HT1080 (cell line): ENCODE data around the gene CDC42SE2. TPM values are rescaled to one million over a fixed set of nuclear protein-coding genes. Genes with fewer than 3 reads are reported as not detected.
"Not testable (repeated sequence)": the region's sequence is repeated elsewhere in the genome, so short reads cannot be mapped to it uniquely, and the experiment has no call there.

Experiments
- DNase-seq: peaks from one replicate; pipeline ENCODE4 v3.0.0-alpha.2; 2015; ENCODE audit warnings: low read depth
- total RNA-seq: library from RNA; depleted of rRNA; stranded (reverse); fragments of >200 nt; shearing (Covaris generic); gene quantifications from 2 replicates; pipeline ENCODE4 v1.2.3, GENCODE V29; 2014

Gene CDC42SE2
- total RNA-seq, 1 experiment from 2014 or later, result 19.5 TPM

DNA sequence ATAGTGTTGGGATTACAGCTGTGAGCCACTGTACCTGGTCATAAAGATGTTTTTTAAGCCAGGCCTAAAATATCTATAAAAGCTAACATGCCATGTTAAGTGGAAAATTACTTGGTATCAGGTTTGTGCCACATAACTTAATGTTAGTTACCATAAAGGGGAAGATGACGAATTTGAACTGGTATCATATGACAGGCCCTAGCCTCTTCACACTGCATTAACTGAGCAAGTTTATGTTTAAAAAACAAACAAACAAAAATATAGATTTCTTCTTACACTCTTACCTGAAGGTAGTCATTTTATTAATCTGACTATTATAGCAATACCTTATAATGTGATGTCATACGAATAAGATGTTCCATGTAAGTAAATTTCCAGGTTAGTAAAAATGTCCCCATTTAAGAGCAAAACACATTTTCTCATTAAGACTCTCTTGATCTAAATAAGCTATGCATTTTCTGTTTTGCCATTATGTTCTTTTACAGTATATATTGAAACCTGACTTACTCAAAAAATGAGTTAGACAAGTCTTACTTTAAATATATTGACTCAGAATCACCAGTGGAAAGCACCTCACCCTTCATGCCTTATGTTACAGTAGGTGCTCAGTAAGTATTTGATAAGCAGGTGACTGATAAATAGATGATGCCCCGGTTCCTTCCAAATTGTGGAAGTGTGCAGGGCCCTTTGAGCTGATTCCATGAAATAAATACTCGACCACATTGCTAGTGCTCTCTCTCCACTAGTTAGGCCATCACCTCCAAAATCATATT lies 125.4 kb downstream of the CDC42SE2 start:
- DNase-seq, result no peak

DNA sequence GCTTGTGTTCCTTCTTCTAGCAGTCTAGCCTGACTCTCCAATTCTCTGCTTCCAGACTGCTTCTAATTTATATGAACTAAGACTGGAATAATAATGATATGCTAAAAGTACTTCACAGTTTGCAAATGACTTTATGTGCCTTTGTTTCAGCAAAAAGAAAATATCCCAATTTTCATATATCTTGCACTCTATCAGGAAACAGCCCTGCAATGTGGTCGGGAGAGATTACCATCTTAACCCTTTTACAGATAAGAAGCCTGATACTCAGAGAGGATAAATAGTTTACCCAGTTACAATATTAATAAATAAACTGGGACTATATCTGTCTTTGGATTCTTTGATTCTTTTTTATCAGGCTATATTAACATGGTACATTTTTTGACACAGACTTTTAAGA lies 126.0 kb downstream of the CDC42SE2 start:
- DNase-seq, result no peak

DNA sequence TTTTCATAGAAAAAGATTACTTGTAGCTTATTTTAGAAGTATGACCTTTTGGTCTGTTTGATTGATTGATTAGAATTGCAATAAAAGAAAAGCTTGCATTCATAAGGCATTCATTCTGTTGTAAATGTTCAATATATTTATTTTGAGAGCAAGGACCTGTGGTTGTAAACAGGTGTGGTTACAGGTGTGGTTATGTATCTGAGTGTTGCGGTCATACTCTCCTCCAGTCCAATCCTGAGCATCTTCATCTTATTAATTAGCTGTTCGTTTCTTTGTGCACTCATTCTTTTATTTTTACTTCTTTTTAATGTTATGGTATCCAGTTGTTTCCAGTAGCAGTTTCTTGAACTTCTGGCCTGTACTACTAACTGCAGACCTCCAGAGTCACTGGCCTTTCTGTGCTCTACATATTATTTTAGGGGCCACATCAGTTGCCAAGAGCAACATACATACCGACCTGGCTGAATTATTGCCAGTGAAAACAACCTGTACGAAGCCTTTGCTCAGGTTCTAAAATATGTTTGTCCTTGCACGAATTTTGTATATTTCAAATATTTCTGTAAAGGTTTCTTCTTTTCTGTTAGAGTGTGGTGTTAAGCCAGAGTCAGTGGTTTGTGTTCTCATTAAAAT lies 128.7 kb downstream of the CDC42SE2 start:
- no peak for DNase-seq

DNA sequence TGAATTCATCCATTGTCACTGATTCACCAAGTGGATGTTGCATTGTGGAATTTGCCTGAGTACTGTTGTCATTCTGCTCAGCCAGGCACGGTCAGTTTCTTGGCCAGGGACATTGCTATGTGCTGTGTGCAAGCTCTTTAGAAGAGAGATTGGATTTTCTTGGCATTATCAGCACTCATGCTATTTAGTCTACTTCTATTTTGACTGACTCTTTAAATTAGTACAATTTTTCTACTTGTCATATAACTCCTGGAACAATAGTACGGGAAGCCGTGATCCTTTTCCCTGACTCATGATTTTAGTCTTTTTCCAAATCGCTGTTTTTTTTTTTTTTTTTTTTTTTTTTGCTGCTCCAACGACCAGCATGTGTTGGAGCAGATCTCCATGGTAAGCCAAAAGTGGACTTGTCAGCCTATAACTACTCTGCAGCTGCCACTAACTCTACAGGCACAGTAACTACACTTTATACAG lies 129.7 kb downstream of the CDC42SE2 start:
- DNase-seq, result no peak

DNA sequence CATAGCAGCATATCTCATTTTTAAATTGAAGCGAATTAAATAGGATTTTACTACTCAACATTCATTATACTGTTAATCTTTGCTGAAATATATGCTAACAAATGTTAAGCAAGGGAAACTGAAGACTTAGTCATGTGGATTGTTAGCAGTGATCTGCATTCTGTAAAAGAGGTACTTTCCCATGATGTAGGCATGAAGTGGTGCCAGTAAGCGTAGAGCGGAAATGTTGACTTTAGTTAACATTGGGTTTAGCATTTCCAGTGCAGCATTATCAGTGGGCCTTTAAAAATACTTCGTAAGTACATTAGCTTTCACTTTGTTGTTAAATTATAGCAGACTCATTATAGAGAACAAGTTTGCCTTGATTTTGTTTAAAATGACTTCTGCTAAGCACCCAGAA lies 130.3 kb downstream of the CDC42SE2 start:
- DNase-seq, result no peak

DNA sequence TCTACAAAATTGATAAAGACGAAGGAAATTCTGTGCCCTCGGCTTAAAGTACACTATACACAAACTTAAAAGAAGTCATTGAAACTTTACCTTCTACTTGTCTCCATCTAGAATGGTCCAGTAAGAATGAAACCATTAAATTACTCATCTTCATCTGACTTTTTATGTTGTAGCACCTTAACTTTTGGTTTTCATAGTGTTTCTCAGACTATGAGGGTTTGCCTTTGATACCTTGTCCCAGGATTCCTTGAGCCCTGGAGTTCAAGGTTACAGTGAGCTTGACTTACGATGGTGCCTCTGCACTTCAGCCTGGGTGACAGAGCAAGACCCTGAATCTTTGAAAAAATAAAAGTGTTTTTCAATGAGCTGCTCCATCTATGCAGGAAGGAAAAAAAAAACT lies 132.2 kb downstream of the CDC42SE2 start:
- DNase-seq, result no peak

DNA sequence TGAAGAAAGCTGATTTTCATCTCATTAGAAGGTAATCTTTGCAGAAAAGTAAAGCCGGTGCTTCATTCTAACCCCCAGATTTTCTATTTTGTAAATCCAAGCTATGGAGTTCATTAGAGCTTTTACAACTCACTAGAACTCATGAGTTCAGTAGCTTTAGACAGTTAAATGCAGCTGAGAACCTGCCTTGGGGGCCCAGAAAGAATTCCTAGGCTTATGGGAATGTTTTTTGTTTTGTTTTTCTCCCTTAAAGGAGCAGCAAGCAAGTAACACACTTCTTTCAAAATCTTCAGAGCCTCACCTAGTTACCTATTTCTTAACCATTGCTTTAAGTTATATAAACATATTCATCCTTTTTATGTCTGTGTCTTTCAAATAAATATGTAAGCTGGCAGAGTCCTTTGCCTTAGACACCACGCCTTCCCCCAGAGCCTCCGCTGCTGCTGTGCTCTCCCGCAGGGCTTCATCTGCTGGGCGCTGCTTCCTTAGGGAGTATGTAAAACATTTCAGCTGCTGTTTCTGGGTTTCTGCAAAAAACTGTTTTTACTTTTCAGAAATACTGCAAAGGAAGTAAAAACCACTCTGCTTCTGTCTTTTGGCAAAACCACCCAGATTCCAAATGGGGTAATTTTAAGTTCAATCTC lies 132.9 kb downstream of the CDC42SE2 start:
- no peak for DNase-seq

DNA sequence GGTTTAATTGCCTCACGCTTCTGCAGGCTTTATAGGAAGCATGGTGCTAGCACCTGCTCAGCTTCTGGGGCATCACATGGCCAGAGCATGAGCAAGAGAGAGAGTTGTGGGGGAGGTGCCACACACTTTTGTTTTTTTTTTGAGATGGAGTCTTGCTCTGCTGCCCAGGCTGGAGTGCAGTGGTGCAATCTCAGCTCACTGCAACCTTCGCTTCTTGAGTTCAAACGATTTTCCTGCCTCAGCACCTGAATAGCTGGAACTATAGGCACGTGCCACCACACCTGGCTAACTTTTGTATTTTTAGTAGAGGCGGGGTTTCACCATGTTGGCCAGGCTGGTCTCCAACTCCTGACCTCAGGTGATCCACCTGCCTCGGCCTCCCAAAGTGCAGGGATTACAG lies 135.2 kb downstream of the CDC42SE2 start:
- not testable (repeated sequence) for DNase-seq

DNA sequence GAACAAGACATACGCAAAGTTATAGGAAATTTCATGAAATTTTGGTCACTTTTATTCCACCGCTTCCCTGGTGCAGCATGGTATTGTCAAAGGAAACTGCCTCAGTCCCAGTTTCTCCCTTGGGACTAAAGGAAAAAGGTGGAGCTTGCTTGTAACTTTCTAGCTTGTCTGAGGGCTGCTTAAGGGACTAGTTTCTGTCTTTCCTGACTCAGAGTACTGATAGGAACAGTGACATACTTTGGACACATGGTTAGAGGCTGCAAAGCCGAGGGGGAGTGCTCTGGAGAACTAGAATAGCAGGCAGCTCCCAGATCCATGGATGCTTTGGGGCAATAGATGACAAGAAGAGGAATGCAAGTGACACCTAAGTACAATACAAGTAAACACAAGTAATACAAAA lies 136.7 kb downstream of the CDC42SE2 start:
- DNase-seq, result no peak

DNA sequence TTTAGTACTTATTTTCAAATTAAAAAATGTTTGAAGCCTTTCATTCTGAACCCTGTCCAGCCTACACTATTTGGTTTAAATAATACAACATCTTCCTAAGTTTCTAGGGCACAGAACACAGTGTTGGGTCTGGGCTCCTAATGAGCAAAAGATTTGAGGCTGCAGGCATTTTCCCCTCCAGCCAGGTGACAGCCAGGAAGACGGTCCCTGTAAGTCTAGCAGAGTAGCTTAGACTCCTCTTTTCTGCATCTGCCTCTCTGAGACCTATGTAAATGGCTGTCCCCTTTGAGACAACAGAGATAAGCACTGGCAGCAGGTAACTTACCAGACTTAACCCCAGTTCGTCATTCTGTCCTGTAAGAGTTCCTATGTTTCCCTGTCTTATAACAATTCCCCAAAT lies 141.8 kb downstream of the CDC42SE2 start:
- DNase-seq, result no peak

DNA sequence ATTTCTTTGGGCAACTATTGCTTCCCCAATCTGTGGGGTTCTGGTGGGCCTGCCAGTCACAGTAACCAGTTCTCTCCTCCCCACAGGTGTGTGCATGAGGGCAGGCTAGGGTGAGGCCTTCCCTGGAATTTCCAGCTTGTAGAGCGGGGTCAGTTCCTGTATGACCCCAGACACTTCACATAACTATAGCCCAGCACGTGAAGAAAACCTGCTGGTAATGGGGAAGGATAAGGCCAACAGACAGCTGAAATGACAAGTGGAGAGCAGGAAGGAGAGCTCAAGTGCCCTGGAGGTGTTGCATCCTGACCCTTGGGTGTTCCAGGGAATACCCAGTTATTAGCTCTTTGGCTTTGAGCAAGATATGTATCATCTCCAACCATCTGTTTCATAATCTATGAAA lies 142.2 kb downstream of the CDC42SE2 start:
- no peak for DNase-seq

DNA sequence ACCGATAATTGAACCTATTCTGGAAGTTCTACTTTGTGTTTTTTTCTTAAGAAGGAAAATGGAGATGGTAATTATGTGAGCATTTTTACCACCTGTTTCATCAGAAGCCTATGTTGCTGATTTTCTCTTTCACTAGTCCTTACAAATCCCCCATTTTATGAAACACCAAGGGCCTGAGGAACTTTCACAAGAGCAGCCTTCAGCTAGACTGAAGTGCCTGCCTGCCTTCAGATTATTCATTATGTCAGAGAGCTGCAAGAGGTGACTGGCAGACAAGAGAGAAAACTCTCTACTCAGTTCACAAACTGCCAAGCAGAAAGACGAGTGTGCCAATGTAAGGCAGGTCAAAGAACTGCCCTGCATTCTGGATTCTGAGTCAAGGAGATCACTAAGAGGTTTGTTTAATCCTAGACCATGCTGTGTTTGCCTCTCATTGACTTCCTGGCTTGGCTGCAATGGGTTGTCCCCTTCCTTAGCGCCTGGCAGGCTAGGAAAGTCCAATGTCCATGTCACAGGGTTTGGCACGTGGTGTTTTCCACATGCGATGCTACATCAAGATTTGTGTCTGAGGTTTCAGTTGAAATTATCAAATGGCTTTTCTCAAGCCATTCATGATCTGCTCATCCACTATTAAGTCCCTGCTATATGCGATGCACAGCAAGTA lies 143.3 kb downstream of the CDC42SE2 start:
- no peak for DNase-seq

DNA sequence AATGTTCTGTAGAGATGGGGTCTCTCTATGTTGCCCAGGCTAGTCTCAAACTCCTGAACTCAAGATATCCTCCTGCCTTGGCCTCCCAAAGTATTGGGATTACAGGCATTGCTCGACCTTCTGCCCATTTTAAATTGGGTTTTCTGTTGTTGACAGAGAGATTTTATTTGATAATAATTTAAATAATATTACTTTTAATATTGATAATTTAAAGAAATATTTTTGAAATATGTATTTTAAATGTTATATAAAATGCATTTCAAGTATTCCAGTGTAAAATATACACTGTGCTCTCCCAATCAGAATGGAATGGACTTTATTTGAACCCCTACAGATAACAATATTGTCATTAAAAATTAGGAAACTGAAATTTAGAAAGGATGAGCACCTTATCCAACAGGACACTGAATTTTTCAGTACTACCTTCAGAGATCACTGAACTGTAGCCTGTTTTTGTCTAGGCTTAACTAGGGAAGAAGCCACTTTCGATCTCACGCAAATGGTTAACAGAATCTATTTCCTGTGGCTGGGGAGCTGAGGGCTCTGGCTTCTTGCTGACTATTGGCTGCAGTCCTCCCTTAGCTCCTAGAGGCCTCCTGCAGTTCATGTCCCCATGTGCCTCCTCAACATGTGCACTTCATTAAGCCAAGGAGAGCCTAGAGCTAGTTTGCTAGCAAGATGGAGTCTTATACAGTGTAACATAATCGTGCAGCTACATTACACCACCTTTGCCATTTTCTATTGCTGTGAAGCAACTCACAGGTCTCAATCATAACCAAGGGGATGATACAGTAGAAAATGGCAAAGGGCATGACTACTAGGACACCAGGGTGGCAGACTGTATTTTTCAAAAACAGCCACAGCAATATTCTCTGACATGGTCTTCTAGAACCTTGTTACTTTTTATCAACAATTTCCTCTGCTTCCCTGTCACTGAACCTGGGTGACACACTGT lies 150.0 kb downstream of the CDC42SE2 start:
- no peak for DNase-seq

DNA sequence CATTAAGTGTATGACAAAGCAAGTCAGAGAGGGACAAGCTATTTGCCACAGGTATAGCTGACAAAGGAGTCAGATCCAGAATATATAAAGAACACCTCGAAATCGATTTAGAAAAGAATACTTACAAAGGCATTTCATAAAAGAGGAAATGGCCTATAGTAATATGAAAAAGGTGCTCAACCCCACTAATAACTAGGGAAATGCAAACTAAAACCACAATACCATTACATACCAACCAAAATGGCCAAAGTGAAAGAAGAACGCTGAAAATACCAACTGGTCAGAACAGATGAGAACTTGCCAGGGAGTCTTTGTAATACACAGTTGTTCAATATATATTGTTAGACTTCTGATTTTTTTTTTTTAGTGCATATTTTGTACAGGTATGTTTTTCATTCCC lies 152.9 kb downstream of the CDC42SE2 start:
- DNase-seq, result no peak

DNA sequence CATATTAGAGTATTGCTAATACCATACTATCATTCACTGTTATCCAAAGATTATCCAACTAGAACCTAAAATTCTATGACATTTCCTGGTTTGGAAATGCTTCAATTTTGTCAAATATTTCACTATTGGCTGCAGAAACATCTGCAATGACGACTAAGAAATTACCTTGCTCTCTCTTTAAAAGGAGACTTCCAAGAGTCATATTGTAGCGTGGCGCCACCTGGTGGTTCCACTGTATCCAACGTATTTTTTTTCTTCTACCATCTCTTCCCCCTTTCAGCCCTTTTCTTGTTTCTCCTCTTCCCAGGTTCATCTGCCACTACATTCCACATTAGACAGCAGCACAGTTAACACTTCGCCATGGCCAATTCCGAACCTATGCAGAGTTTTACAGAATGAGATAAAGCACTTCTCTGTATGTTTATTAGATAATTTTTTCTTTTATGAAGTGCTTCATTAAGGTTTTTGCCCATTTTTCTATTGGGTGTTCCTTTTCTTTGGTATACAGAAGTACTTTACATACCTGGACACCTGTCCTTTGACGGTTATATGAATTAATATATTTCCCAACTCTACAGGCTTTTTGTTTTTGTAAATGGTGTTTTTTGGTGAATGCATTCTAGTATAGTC lies 153.5 kb downstream of the CDC42SE2 start:
- DNase-seq, result peak; percentile 72

DNA sequence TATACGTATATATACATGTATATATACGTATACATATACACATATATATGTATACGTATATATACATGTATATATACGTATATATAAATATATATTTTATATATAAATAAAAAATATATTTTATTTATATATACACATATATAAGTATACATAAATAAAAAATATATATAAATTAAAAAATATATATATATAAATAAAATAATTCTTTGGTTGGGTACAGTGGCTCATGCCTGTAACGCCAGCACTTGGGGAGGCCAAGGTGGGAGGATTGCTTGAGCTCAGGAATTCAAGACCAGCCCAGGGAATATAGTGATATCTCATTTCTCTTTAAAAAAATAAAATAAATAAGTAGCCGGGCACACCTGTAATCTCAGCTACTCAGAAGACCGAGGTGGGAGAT lies 155.0 kb downstream of the CDC42SE2 start:
- no peak for DNase-seq

DNA sequence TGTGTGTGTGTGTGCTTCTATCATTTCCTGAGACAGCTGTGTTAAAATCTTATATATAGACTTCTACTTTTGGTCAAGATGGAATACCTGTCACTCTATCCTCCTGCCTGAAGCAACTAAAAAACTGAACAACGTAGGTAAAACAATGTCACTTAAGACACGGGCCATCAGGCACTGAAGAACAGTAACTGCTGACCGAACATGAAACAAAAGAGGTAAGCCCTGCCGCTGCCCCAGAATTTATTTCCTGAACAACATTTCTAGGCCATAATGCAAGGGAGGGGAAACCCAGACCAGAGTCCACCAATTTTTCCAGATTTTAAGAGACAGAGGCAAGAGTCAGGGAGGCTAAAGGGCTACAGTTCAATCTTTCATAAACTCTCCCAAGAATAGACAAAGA lies 156.0 kb downstream of the CDC42SE2 start:
- no peak for DNase-seq

DNA sequence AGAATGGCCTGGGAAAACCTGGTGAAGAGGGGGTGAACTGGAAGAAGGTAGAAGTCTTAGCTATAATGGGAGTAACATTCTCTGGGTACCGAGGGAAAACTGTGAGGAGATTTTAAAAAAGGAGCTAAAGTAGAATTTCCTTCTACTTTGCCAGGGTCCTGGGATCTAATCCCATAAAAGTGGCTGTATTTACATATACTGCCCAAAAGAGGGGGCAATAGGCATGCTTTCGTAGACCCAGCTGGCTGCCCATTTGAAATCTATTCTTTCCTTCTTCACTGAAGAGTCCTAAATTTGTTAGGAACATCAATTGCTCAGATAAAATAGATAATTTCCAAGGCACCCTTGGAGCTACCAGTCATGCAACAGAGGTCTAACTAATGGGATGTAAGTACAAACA lies 159.2 kb downstream of the CDC42SE2 start:
- DNase-seq, result no peak

DNA sequence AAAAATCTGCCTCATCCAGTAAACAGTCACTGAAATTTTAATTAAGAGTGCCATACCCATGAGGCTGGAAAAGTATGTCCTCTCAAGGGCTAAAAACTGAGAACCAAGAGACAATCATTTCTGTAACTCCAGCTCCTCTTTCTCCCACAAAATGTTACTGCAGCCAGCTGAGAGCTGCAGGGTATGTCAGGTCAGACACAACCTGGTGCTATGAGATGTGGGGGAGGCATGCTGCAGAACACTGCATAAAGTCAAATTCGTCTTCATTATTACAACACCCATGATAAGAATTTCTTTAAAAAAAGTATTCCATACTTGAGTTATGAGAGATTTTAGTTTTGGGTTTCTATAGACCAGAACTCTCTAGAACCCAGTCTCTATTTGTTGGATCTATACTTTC lies 162.2 kb downstream of the CDC42SE2 start:
- DNase-seq, result no peak

DNA sequence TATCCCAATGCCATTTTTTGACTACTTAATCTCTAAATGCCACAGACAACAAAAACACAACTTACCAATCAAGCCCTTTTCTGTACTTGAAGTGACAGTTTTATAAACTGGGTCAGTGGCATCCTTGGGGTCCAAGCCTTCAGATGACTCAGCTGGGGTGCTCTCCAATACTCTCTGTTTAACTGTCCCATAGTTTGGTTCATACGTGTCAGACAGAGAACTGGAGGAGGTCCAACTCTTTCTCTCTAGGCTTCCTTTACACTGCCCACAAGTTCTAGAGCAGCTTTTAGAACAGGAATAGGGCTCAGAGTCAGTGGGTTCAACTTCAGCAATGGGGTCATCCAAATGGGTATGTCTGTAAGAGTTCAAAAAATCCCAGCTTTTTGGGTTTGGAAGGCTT lies 166.9 kb downstream of the CDC42SE2 start:
- no peak for DNase-seq
